Astrocyte (in vitro differentiated cells and primary cell): ENCODE results near the gene KNSTRN. TPM values are rescaled to one million over a fixed set of nuclear protein-coding genes. Genes with fewer than 3 reads are reported as not detected.

Experiments used
- DNase-seq: peaks from one replicate; pipeline ENCODE4 v3.0.0-alpha.2; 2010; ENCODE audit warnings: low read depth
- FAIRE-seq: peaks from 2 replicates; lab custom pipeline; 2011; peaks lifted over from hg19 to GRCh38; lab: Jason Lieb, UNC
- H2AFZ ChIP-seq: 2 replicates; pipeline ENCODE4 v1.6.0; 2012; ENCODE audit warnings: low read depth, low read length, inconsistent platforms
- H3K27ac ChIP-seq: 2 replicates; pipeline ENCODE4 v1.5.1; 2011; ENCODE audit warnings: low read depth, low read length, inconsistent platforms
- H3K27me3 ChIP-seq: 2 replicates; pipeline ENCODE4 v1.6.0; 2011; ENCODE audit warnings: low read length, inconsistent platforms; ENCODE audit not compliant: insufficient read depth
- H3K36me3 ChIP-seq: 2 replicates; pipeline ENCODE4 v1.5.1; 2011; ENCODE audit warnings: low read length, inconsistent platforms; ENCODE audit not compliant: insufficient read depth
- H3K4me1 ChIP-seq: 2 replicates; pipeline ENCODE4 v1.5.1; 2011; ENCODE audit warnings: low read length, inconsistent platforms; ENCODE audit not compliant: insufficient read depth
- H3K4me2 ChIP-seq: 2 replicates; pipeline ENCODE4 v1.6.0; 2012; ENCODE audit warnings: low read length, inconsistent platforms
- H3K4me3 ChIP-seq: 2 replicates; pipeline ENCODE4 v1.5.1; 2011; ENCODE audit warnings: low read depth, mild to moderate bottlenecking, low read length, inconsistent platforms; ENCODE audit not compliant: insufficient read depth
- H3K79me2 ChIP-seq: 2 replicates; pipeline ENCODE4 v1.6.0; 2012; ENCODE audit warnings: mild to moderate bottlenecking, low read length, inconsistent platforms; ENCODE audit not compliant: insufficient read depth
- H3K9ac ChIP-seq: 2 replicates; pipeline ENCODE4 v1.6.0; 2012; ENCODE audit warnings: mild to moderate bottlenecking, low read length, inconsistent platforms
- H3K9me3 ChIP-seq: 2 replicates; pipeline ENCODE4 v1.5.1; 2012; ENCODE audit warnings: low read depth, mild to moderate bottlenecking, low read length, inconsistent platforms; ENCODE audit not compliant: insufficient read depth
- H4K20me1 ChIP-seq: 2 replicates; pipeline ENCODE4 v1.6.0; 2012; ENCODE audit warnings: low read length, inconsistent platforms; ENCODE audit not compliant: insufficient read depth
- H3K27ac Mint-ChIP-seq: one replicate; pipeline ENCODE4 v1.8.0; 2021; ENCODE audit warnings: mild to moderate bottlenecking, mixed read lengths; ENCODE audit not compliant: unreplicated experiment
- H3K27me3 Mint-ChIP-seq: one replicate; pipeline ENCODE4 v1.8.0; 2021; ENCODE audit warnings: low read depth, mixed read lengths; ENCODE audit not compliant: unreplicated experiment
- H3K36me3 Mint-ChIP-seq: one replicate; pipeline ENCODE4 v1.8.0; 2021; ENCODE audit warnings: low read depth, mixed read lengths; ENCODE audit not compliant: unreplicated experiment
- H3K4me1 Mint-ChIP-seq: one replicate; pipeline ENCODE4 v1.8.0; 2021; ENCODE audit warnings: low read depth, mixed read lengths; ENCODE audit not compliant: unreplicated experiment
- H3K4me3 Mint-ChIP-seq: one replicate; pipeline ENCODE4 v1.8.0; 2021; ENCODE audit warnings: mild to moderate bottlenecking, moderate library complexity, mixed read lengths; ENCODE audit not compliant: unreplicated experiment
- H3K9me3 Mint-ChIP-seq: one replicate; pipeline ENCODE4 v1.8.0; 2021; ENCODE audit warnings: mild to moderate bottlenecking, mixed read lengths; ENCODE audit not compliant: unreplicated experiment
- EZH2 ChIP-seq: IDR thresholded peaks from 2 replicates; pipeline ENCODE4 v1.6.1; 2012; ENCODE audit warnings: mild to moderate bottlenecking, low read length, inconsistent platforms; ENCODE audit not compliant: insufficient read depth
- total RNA-seq: library from RNA; stranded (reverse); gene quantifications from 2 replicates; pipeline ENCODE4 v1.2.1, GENCODE V29; 2021
- TF ChIP-seq, protein P1 (sequence below): IDR thresholded peaks from 2 replicates; pipeline ENCODE4 v1.5.1; 2011; ENCODE audit warnings: low read depth, mild to moderate bottlenecking, inconsistent platforms, low read length, moderate library complexity; ENCODE audit not compliant: insufficient read depth

KNSTRN gene
- total RNA-seq, 1 donor from 2014 or later, result 37.8 TPM

- FAIRE-seq, result no peak
- no peak overlapping the region for H2AFZ ChIP-seq
- Mint-ChIP-seq H3K27ac (no peak overlapping the region), H3K4me1 (no peaks in the 10 kb centered on the region), H3K36me3 (peaks cover 22% of the 10 kb centered on the region), H3K9me3 (no peaks in the 10 kb centered on the region), H3K27me3 (no peaks in the 10 kb centered on the region), H3K4me3 (no peak overlapping the region)
- H3K27ac ChIP-seq, result no peak overlapping the region
- H3K4me3 ChIP-seq, result no peak overlapping the region
- H3K4me2 ChIP-seq, result no peak overlapping the region
- no peaks in the 10 kb centered on the region for H3K9me3 ChIP-seq
- no peak for DNase-seq
- H3K36me3 ChIP-seq, result peaks cover 41% of the 10 kb centered on the region
- H3K4me1 ChIP-seq, result no peaks in the 10 kb centered on the region
- H3K9ac ChIP-seq, result no peak overlapping the region
- no peak for TF ChIP-seq EZH2
- TF ChIP-seq, protein P1, sequence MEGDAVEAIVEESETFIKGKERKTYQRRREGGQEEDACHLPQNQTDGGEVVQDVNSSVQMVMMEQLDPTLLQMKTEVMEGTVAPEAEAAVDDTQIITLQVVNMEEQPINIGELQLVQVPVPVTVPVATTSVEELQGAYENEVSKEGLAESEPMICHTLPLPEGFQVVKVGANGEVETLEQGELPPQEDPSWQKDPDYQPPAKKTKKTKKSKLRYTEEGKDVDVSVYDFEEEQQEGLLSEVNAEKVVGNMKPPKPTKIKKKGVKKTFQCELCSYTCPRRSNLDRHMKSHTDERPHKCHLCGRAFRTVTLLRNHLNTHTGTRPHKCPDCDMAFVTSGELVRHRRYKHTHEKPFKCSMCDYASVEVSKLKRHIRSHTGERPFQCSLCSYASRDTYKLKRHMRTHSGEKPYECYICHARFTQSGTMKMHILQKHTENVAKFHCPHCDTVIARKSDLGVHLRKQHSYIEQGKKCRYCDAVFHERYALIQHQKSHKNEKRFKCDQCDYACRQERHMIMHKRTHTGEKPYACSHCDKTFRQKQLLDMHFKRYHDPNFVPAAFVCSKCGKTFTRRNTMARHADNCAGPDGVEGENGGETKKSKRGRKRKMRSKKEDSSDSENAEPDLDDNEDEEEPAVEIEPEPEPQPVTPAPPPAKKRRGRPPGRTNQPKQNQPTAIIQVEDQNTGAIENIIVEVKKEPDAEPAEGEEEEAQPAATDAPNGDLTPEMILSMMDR, result no peak
- no peaks in the 10 kb centered on the region for H4K20me1 ChIP-seq
- no peaks in the 10 kb centered on the region for H3K79me2 ChIP-seq
- H3K27me3 ChIP-seq, result no peaks in the 10 kb centered on the region
These were observed 10.7 kb downstream of the KNSTRN start for GRCh38 chr15:40392986-40393948.

DNA sequence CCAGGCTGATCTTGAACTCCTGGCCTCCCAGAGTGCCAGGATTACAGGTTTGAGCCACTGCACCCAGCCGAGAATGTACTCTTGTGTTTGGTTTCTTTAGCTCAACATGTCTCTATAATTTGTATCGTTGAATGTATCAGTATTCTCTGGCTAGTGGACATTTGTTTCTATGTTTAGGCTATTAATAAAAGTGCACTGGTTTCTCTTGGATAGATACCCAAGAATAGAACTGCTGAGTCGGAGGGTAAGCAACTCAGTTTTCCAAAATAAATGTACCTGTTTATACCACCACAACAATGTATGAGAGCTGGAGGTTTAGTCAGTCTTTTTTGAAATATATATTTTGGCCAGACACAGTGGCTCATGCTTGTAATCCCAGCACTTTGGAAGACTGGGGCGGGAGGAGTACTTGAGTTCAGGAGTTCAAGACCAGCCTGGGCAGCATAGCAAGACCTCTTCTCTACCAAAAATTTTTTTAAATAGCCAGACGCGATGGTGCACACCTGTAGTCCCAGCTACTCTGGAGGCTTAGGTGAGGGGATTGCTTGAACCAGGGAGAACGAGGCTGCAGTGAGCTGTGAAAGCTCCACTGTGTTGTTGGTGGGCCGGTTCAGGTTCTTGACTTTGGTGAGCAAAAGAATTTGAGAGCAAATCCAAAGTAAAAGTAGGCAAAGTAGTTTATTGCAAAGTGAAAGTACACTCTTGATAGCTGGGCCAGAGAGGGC, 15.3 kb downstream of the KNSTRN start:
- Mint-ChIP-seq H3K4me1 (peaks cover 3% of the 10 kb centered on the region), H3K36me3 (peaks cover 13% of the 10 kb centered on the region), H3K9me3 (peaks cover 3% of the 10 kb centered on the region), H3K27me3 (no peaks in the 10 kb centered on the region), H3K27ac (no peak overlapping the region), H3K4me3 (no peak overlapping the region)
- Histone ChIP-seq H3K4me1 (no peaks in the 10 kb centered on the region), H3K9ac (no peak overlapping the region), H3K79me2 (no peaks in the 10 kb centered on the region), H3K4me3 (no peak overlapping the region), H3K9me3 (no peaks in the 10 kb centered on the region), H3K4me2 (no peak overlapping the region), H2AFZ (no peak overlapping the region), H3K27ac (no peak overlapping the region), H3K27me3 (no peaks in the 10 kb centered on the region), H3K36me3 (peaks cover 14% of the 10 kb centered on the region), H4K20me1 (no peaks in the 10 kb centered on the region)
- no peak for FAIRE-seq
- no peak for DNase-seq
- TF ChIP-seq, protein P1, result no peak
- TF ChIP-seq EZH2, result no peak
